Measurements from ENCODE around the gene TOE1.

Gene TOE1

GRCh38 chr1:45339789-45340558 lies at the start of gene TOE1, which contains the start of gene MUTYH:
Gene TOE1, plus strand, starts transcription at chr1:45340170. Its CDS starts 83 bp downstream, at chr1:45340253.
Gene MUTYH, minus strand, starts transcription at chr1:45340440. Its CDS starts 5,935 bp downstream, at chr1:45334505.
- in situ Hi-C loops (cut with MboI; ENCODE audit: low sequenced_read_pairs) = no loop called here

- in situ Hi-C loops (cut with MboI; ENCODE audit: low sequenced_read_pairs) = loop anchor here (10.0 kb wide), 1 partner anchor 276 kb away; the partner anchor contains the start of genes HECTD3 and UROD
These were observed 49.0 kb upstream of the TOE1 start for GRCh38 chr1:45291002-45291401.

- in situ Hi-C loops (cut with MboI; ENCODE audit: low sequenced_read_pairs) = loop anchor here (10.0 kb wide), 1 partner anchor 277 kb away; the partner anchor contains the start of genes HECTD3 and UROD
These were observed 48.3 kb upstream of the TOE1 start for GRCh38 chr1:45291716-45292115.

- in situ Hi-C loops (cut with MboI; ENCODE audit: low sequenced_read_pairs) = loop anchor here (10.0 kb wide), 1 partner anchor 283 kb away; the partner anchor contains the start of genes HECTD3 and UROD
These were observed 42.2 kb upstream of the TOE1 start for GRCh38 chr1:45297666-45298356.

- in situ Hi-C loops (cut with MboI; ENCODE audit: low sequenced_read_pairs) = loop anchor here (10.0 kb wide), 1 partner anchor 284 kb away; the partner anchor contains the start of genes HECTD3 and UROD
These were observed 40.7 kb upstream of the TOE1 start for GRCh38 chr1:45299296-45299695.

- in situ Hi-C loops (cut with MboI; ENCODE audit: low sequenced_read_pairs) = loop anchor here (10.0 kb wide), 1 partner anchor 285 kb away; the partner anchor contains the start of genes HECTD3 and UROD
These were observed 39.8 kb upstream of the TOE1 start for GRCh38 chr1:45299981-45300668.

GRCh38 chr1:45300669-45300997 lies 39.3 kb upstream of the TOE1 start:
- in situ Hi-C loops (cut with MboI; ENCODE audit: low sequenced_read_pairs) = no loop called here

GRCh38 chr1:45302505-45303150 lies 37.3 kb upstream of the TOE1 start:
- in situ Hi-C loops (cut with MboI; ENCODE audit: low sequenced_read_pairs) = no loop called here

- in situ Hi-C loops (cut with MboI; ENCODE audit: low sequenced_read_pairs) = no loop called here
These were observed 36.3 kb upstream of the TOE1 start for GRCh38 chr1:45303520-45304310.

- in situ Hi-C loops (cut with MboI; ENCODE audit: low sequenced_read_pairs) = no loop called here
These were observed 35.5 kb upstream of the TOE1 start for GRCh38 chr1:45304311-45305081.

- in situ Hi-C loops (cut with MboI; ENCODE audit: low sequenced_read_pairs) = no loop called here
These were observed 34.7 kb upstream of the TOE1 start for GRCh38 chr1:45305231-45305630.

- in situ Hi-C loops (cut with MboI; ENCODE audit: low sequenced_read_pairs) = no loop called here
These were observed 33.7 kb upstream of the TOE1 start for GRCh38 chr1:45306319-45306718.

- in situ Hi-C loops (cut with MboI; ENCODE audit: low sequenced_read_pairs) = no loop called here
These were observed 33.1 kb upstream of the TOE1 start for GRCh38 chr1:45306905-45307304.

GRCh38 chr1:45314266-45314665 lies 25.7 kb upstream of the TOE1 start:
- in situ Hi-C loops (cut with MboI; ENCODE audit: low sequenced_read_pairs) = no loop called here

- in situ Hi-C loops (cut with MboI; ENCODE audit: low sequenced_read_pairs) = no loop called here
These were observed 22.8 kb upstream of the TOE1 start for GRCh38 chr1:45317166-45317565.

- in situ Hi-C loops (cut with MboI; ENCODE audit: low sequenced_read_pairs) = no loop called here
These were observed 20.2 kb upstream of the TOE1 start for GRCh38 chr1:45319761-45320160.

GRCh38 chr1:45321444-45321843 lies 18.5 kb upstream of the TOE1 start:
- in situ Hi-C loops (cut with MboI; ENCODE audit: low sequenced_read_pairs) = no loop called here

- in situ Hi-C loops (cut with MboI; ENCODE audit: low sequenced_read_pairs) = no loop called here
These were observed 17.4 kb upstream of the TOE1 start for GRCh38 chr1:45322486-45323040.
